ENCODE measurements around the gene TREM1.

The TREM1 gene

GRCh38 chr6:41284726-41285125, 1.8 kb downstream of the TREM1 start:
- no peak overlapping the region for H3K23ac ChIP-seq (ENCODE audit: low read length)
- no peaks in the 10 kb centered on the region for H3K79me2 ChIP-seq (ENCODE audit: control insufficient read depth, insufficient read depth, low read length, poor library complexity)
- DNase-seq = peak in 1 of 2 donors; percentile 13
- no peak overlapping the region for H3K4me2 ChIP-seq (ENCODE audit: low read length)
- no peak overlapping the region for H2BK12ac ChIP-seq (ENCODE audit: low read length)
- no CpG with 5 or more reads among the region's 1 CpG for WGBS (ENCODE audit: extremely low coverage, insufficient coverage, insufficient read length)
- no peak overlapping the region for H3K14ac ChIP-seq (ENCODE audit: low read length)
- peaks cover 2 to 15% of the 10 kb centered on the region in 2 experiments for H3K4me1 ChIP-seq (ENCODE audit: control insufficient read depth in 1 of 2, insufficient read depth in 2 of 2, low read length in 2 of 2)
- H2AK5ac ChIP-seq (ENCODE audit: low read length) = no peak overlapping the region
- no peak overlapping the region for H4K12ac ChIP-seq (ENCODE audit: low read depth, low read length)
- no peak overlapping the region for H2BK120ac ChIP-seq (ENCODE audit: insufficient read depth, low read length, poor library complexity)
- no peaks in the 10 kb centered on the region for H3K27me3 ChIP-seq (ENCODE audit: insufficient read depth, low read length)
- no peak overlapping the region for H2AFZ ChIP-seq (ENCODE audit: insufficient read depth, low read length, poor library complexity)
- H3K4ac ChIP-seq (ENCODE audit: low read depth, low read length) = no peak overlapping the region
- peaks cover 5% of the 10 kb centered on the region for H3K79me1 ChIP-seq (ENCODE audit: low read length)
- H3K4me3 ChIP-seq (ENCODE audit: low read depth, low read length) = no peak overlapping the region
- no peaks in the 10 kb centered on the region for H3K9me3 ChIP-seq (ENCODE audit: insufficient read depth, low read depth, low read length)
- no peak overlapping the region for H4K8ac ChIP-seq (ENCODE audit: low read depth, low read length)
- no peaks in the 10 kb centered on the region for H3K36me3 ChIP-seq (ENCODE audit: control insufficient read depth in 1 of 2, insufficient read depth in 2 of 2, low read length in 2 of 2)
- no peak overlapping the region for H4K91ac ChIP-seq (ENCODE audit: low read depth, low read length)
- no peak overlapping the region for H3K9ac ChIP-seq (ENCODE audit: low read length)
- no peak overlapping the region for H3K27ac ChIP-seq (ENCODE audit: low read depth, low read length)
- H2BK5ac ChIP-seq (ENCODE audit: low read depth, low read length, poor library complexity) = no peak overlapping the region
- H3K18ac ChIP-seq (ENCODE audit: low read length) = no peak overlapping the region

DNA sequence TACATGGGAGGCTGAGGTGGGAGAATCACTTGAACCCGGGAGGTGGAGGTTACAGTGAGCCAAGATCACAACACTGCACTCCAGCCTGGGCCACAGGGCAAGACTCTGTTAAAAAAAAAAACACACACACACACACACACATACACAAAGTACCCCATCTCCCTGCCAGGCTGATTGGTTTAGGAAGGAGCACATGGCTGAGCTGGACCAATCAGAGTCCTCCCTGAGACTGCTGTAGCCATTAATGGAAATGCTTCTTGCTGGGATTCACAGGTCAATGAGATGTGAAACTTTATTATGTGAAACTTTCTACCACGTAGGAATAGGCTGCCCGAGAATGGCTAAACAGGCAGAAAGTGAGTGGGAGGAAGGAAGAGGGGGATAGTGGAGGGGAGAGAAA, 2.9 kb downstream of the TREM1 start:
- Histone ChIP-seq H2BK5ac (ENCODE audit: low read depth, low read length, poor library complexity) (no peak overlapping the region), H4K8ac (ENCODE audit: low read depth, low read length) (no peak overlapping the region), H3K4me1 (ENCODE audit: control insufficient read depth in 1 of 2, insufficient read depth in 2 of 2, low read length in 2 of 2) (peaks cover 2 to 15% of the 10 kb centered on the region in 2 experiments), H3K27ac (ENCODE audit: low read depth, low read length) (no peak overlapping the region), H3K79me1 (ENCODE audit: low read length) (peaks cover 5% of the 10 kb centered on the region), H3K36me3 (ENCODE audit: control insufficient read depth in 1 of 2, insufficient read depth in 2 of 2, low read length in 2 of 2) (no peaks in the 10 kb centered on the region), H3K9me3 (ENCODE audit: insufficient read depth, low read depth, low read length) (no peaks in the 10 kb centered on the region), H4K91ac (ENCODE audit: low read depth, low read length) (no peak overlapping the region), H4K12ac (ENCODE audit: low read depth, low read length) (no peak overlapping the region), H3K23ac (ENCODE audit: low read length) (no peak overlapping the region), H3K9ac (ENCODE audit: low read length) (no peak overlapping the region), H3K14ac (ENCODE audit: low read length) (no peak overlapping the region), H3K4ac (ENCODE audit: low read depth, low read length) (no peak overlapping the region), H2BK120ac (ENCODE audit: insufficient read depth, low read length, poor library complexity) (no peak overlapping the region), H3K4me2 (ENCODE audit: low read length) (no peak overlapping the region), H3K4me3 (ENCODE audit: low read depth, low read length) (no peak overlapping the region), H3K79me2 (ENCODE audit: control insufficient read depth, insufficient read depth, low read length, poor library complexity) (no peaks in the 10 kb centered on the region), H2AK5ac (ENCODE audit: low read length) (no peak overlapping the region), H3K18ac (ENCODE audit: low read length) (no peak overlapping the region), H3K27me3 (ENCODE audit: insufficient read depth, low read length) (no peaks in the 10 kb centered on the region), H2AFZ (ENCODE audit: insufficient read depth, low read length, poor library complexity) (no peak overlapping the region), H2BK12ac (ENCODE audit: low read length) (no peak overlapping the region)
- DNase-seq = no peak
- no CpG with 5 or more reads among the region's 3 CpGs for WGBS (ENCODE audit: extremely low coverage, insufficient coverage, insufficient read length)

- Histone ChIP-seq H3K4me2 (ENCODE audit: low read length) (no peak overlapping the region), H3K4me3 (ENCODE audit: low read depth, low read length) (no peak overlapping the region), H3K79me1 (ENCODE audit: low read length) (no peaks in the 10 kb centered on the region), H2BK12ac (ENCODE audit: low read length) (no peak overlapping the region), H4K91ac (ENCODE audit: low read depth, low read length) (no peak overlapping the region), H2BK120ac (ENCODE audit: insufficient read depth, low read length, poor library complexity) (no peak overlapping the region), H2AFZ (ENCODE audit: insufficient read depth, low read length, poor library complexity) (no peak overlapping the region), H3K4ac (ENCODE audit: low read depth, low read length) (no peak overlapping the region), H3K18ac (ENCODE audit: low read length) (no peak overlapping the region), H3K79me2 (ENCODE audit: control insufficient read depth, insufficient read depth, low read length, poor library complexity) (no peaks in the 10 kb centered on the region), H3K4me1 (ENCODE audit: control insufficient read depth in 1 of 2, insufficient read depth in 2 of 2, low read length in 2 of 2) (peaks cover 2 to 8% of the 10 kb centered on the region in 2 experiments), H3K36me3 (ENCODE audit: control insufficient read depth in 1 of 2, insufficient read depth in 2 of 2, low read length in 2 of 2) (no peaks in the 10 kb centered on the region), H3K9ac (ENCODE audit: low read length) (no peak overlapping the region), H3K9me3 (ENCODE audit: insufficient read depth, low read depth, low read length) (no peaks in the 10 kb centered on the region), H2BK5ac (ENCODE audit: low read depth, low read length, poor library complexity) (no peak overlapping the region), H2AK5ac (ENCODE audit: low read length) (no peak overlapping the region), H4K8ac (ENCODE audit: low read depth, low read length) (no peak overlapping the region), H3K27ac (ENCODE audit: low read depth, low read length) (no peak overlapping the region), H4K12ac (ENCODE audit: low read depth, low read length) (no peak overlapping the region), H3K23ac (ENCODE audit: low read length) (no peak overlapping the region), H3K27me3 (ENCODE audit: insufficient read depth, low read length) (no peaks in the 10 kb centered on the region), H3K14ac (ENCODE audit: low read length) (no peak overlapping the region)
- no peak for DNase-seq
- no CpG with 5 or more reads among the region's 1 CpG for WGBS (ENCODE audit: extremely low coverage, insufficient coverage, insufficient read length)
These were observed 6.0 kb downstream of the TREM1 start for GRCh38 chr6:41280381-41281057.

DNA sequence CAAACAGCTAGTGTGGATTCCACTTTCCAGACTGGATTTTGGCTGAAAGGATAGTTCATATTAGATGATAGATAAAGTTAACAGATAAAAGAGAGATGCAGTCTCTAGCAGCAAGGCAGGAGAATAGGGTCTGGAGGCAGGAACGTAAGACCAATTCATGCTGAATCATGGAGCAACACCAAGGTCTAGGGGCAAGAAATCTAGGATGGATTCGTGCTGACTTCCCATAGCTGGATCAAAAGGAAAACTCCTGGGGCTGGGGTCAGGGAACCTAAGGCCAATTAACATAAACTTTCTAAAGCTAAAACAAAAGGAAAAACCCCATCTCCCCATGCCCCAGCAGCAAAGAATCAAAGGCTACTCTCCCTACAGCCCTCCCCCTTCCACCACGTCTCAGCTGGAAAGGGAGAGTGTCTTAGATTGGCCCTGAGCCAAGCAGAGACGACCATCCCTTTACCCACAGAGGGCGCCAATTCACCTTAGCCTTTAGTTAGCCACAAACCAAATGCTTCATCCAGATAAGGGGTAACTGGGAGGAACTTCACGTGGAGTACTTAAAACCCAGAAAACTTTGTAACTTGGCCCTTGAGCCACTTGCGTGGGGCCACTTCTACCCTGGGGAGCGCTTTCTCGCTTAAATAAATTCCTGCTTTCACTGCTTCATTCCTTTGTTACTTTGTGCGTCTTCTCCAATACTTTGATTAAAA, 7.6 kb downstream of the TREM1 start:
- H3K36me3 ChIP-seq (ENCODE audit: control insufficient read depth in 1 of 2, insufficient read depth in 2 of 2, low read length in 2 of 2) = no peaks in the 10 kb centered on the region
- no peak overlapping the region for H2AFZ ChIP-seq (ENCODE audit: insufficient read depth, low read length, poor library complexity)
- no peak overlapping the region for H3K4me3 ChIP-seq (ENCODE audit: low read depth, low read length)
- H3K9me3 ChIP-seq (ENCODE audit: insufficient read depth, low read depth, low read length) = no peaks in the 10 kb centered on the region
- no peaks in the 10 kb centered on the region for H3K4me1 ChIP-seq (ENCODE audit: control insufficient read depth in 1 of 2, insufficient read depth in 2 of 2, low read length in 2 of 2)
- no peaks in the 10 kb centered on the region for H3K79me1 ChIP-seq (ENCODE audit: low read length)
- no CpG with 5 or more reads among the region's 10 CpGs for WGBS (ENCODE audit: extremely low coverage, insufficient coverage, insufficient read length)
- H3K4ac ChIP-seq (ENCODE audit: low read depth, low read length) = no peak overlapping the region
- no peak overlapping the region for H4K12ac ChIP-seq (ENCODE audit: low read depth, low read length)
- peak; percentile 41 to 66 for DNase-seq
- no peak overlapping the region for H3K18ac ChIP-seq (ENCODE audit: low read length)
- no peak overlapping the region for H3K4me2 ChIP-seq (ENCODE audit: low read length)
- no peak overlapping the region for H3K23ac ChIP-seq (ENCODE audit: low read length)
- no peak overlapping the region for H3K14ac ChIP-seq (ENCODE audit: low read length)
- H3K79me2 ChIP-seq (ENCODE audit: control insufficient read depth, insufficient read depth, low read length, poor library complexity) = no peaks in the 10 kb centered on the region
- H2BK5ac ChIP-seq (ENCODE audit: low read depth, low read length, poor library complexity) = no peak overlapping the region
- H3K9ac ChIP-seq (ENCODE audit: low read length) = no peak overlapping the region
- no peak overlapping the region for H3K27ac ChIP-seq (ENCODE audit: low read depth, low read length)
- H4K91ac ChIP-seq (ENCODE audit: low read depth, low read length) = no peak overlapping the region
- no peak overlapping the region for H2BK120ac ChIP-seq (ENCODE audit: insufficient read depth, low read length, poor library complexity)
- H2AK5ac ChIP-seq (ENCODE audit: low read length) = no peak overlapping the region
- no peak overlapping the region for H2BK12ac ChIP-seq (ENCODE audit: low read length)
- H4K8ac ChIP-seq (ENCODE audit: low read depth, low read length) = no peak overlapping the region
- H3K27me3 ChIP-seq (ENCODE audit: insufficient read depth, low read length) = no peaks in the 10 kb centered on the region

Measured in trophoblast cell (in vitro differentiated cells and primary cell).